Activated CD4-positive, alpha-beta T cell treated with anti-CD3 and anti-CD28 coated beads, Interleukin-2, amount 10 ng/mL, durations not matched to agents 24 days and 14 days (primary cell): ENCODE measurements around the gene TOMM40. TPM values are rescaled to one million over a fixed set of nuclear protein-coding genes. Genes with fewer than 3 reads are reported as not detected.

Source experiments
- DNase-seq: peaks from one replicate; pipeline ENCODE4 v3.0.0; 2022
- H3K27ac Mint-ChIP-seq: one replicate; pipeline ENCODE4 v1.8.0; 2022; ENCODE audit warnings: mild to moderate bottlenecking, mixed read lengths
- H3K27me3 Mint-ChIP-seq: one replicate; pipeline ENCODE4 v1.8.0; 2022; ENCODE audit warnings: mixed read lengths
- H3K36me3 Mint-ChIP-seq: one replicate; pipeline ENCODE4 v1.8.0; 2022; ENCODE audit warnings: low read depth, mild to moderate bottlenecking, mixed read lengths
- H3K4me1 Mint-ChIP-seq: one replicate; pipeline ENCODE4 v1.8.0; 2021; ENCODE audit warnings: mixed read lengths
- H3K4me3 Mint-ChIP-seq: one replicate; pipeline ENCODE4 v1.8.0; 2022; ENCODE audit warnings: mild to moderate bottlenecking, moderate library complexity, mixed read lengths
- H3K9me3 Mint-ChIP-seq: one replicate; pipeline ENCODE4 v1.8.0; 2021; ENCODE audit warnings: mixed read lengths
- intact Hi-C: fragments of 100-400 bp; cut with micrococcal nuclease; formaldehyde crosslinking; loops from one replicate; pipeline ENCODE4 v1.15.1; 2023
- total RNA-seq: library from RNA; stranded (reverse); gene quantifications from 2 replicates; pipeline ENCODE4 v1.2.3, GENCODE V29; 2022

TOMM40 gene
- 208 and 213 TPM in 2 replicates for total RNA-seq

- Mint-ChIP-seq H3K36me3 (peaks cover 46% of the 10 kb centered on the region), H3K27me3 (no peaks in the 10 kb centered on the region), H3K4me1 (peaks cover 25% of the 10 kb centered on the region), H3K27ac (peak within 1 kb of the TSS; percentile 97), H3K4me3 (peak within 1 kb of the TSS; percentile 94), H3K9me3 (peaks cover 4% of the 10 kb centered on the region)
- DNase-seq: no peak
- intact Hi-C loops: loop anchor here (2.0 kb wide), 3 partner anchors 46 to 148 kb away; partner anchors contain the start of gene CLASRP
Observed at GRCh38 chr19:44891016-44891882, at the start of gene TOMM40. TSS of gene TOMM40 (plus strand) at chr19:44891254. CDS start at chr19:44891416, 162 bp downstream.

GRCh38 chr19:44845286-44845611, 45.8 kb upstream of the TOMM40 start:
- no peak for DNase-seq
- Mint-ChIP-seq H3K4me1 (peaks cover 19% of the 10 kb centered on the region), H3K27ac (peak overlapping the region; percentile 85), H3K9me3 (no peaks in the 10 kb centered on the region), H3K27me3 (peaks cover 42% of the 10 kb centered on the region), H3K36me3 (no peaks in the 10 kb centered on the region), H3K4me3 (peak overlapping the region; percentile 90)
- intact Hi-C loops: loop anchor here (1.0 to 10.0 kb wide), 4 partner anchors 45 to 190 kb away; partner anchors contain the start of gene TOMM40

- peak within 1 kb of the TSS; percentile 90 for H3K4me3 Mint-ChIP-seq
- H3K27ac Mint-ChIP-seq: peak within 1 kb of the TSS; percentile 85
- H3K9me3 Mint-ChIP-seq: no peaks in the 10 kb centered on the region
- intact Hi-C loops: loop anchor here (1.0 to 10.0 kb wide), 4 partner anchors 45 to 191 kb away; partner anchors contain the start of gene TOMM40
- DNase-seq: peak; percentile 93
- peaks cover 19% of the 10 kb centered on the region for H3K4me1 Mint-ChIP-seq
- H3K36me3 Mint-ChIP-seq: no peaks in the 10 kb centered on the region
- peaks cover 44% of the 10 kb centered on the region for H3K27me3 Mint-ChIP-seq
Observed at GRCh38 chr19:44845612-44846454, 45.2 kb upstream of the TOMM40 start, which contains the start of gene NECTIN2. TSS of gene NECTIN2 (plus strand) at chr19:44846297. CDS start at chr19:44846526, 229 bp downstream.

- intact Hi-C loops: loop anchor here (10.0 kb wide), 1 partner anchor 192 kb away; no protein-coding TSS in a partner anchor
- peak overlapping the region; percentile 90 for H3K4me3 Mint-ChIP-seq
- DNase-seq: no peak
- no peaks in the 10 kb centered on the region for H3K9me3 Mint-ChIP-seq
- peak overlapping the region; percentile 34 for H3K27ac Mint-ChIP-seq
- no peaks in the 10 kb centered on the region for H3K36me3 Mint-ChIP-seq
- H3K27me3 Mint-ChIP-seq: peaks cover 47% of the 10 kb centered on the region
- peaks cover 17% of the 10 kb centered on the region for H3K4me1 Mint-ChIP-seq
Observed at GRCh38 chr19:44846455-44847143, 44.5 kb upstream of the TOMM40 start.

- DNase-seq: peak; percentile 65
- no peaks in the 10 kb centered on the region for H3K36me3 Mint-ChIP-seq
- H3K4me1 Mint-ChIP-seq: peaks cover 17% of the 10 kb centered on the region
- no peaks in the 10 kb centered on the region for H3K9me3 Mint-ChIP-seq
- H3K27ac Mint-ChIP-seq: peak overlapping the region; percentile 20
- intact Hi-C loops: loop anchor here (10.0 kb wide), 1 partner anchor 193 kb away; no protein-coding TSS in a partner anchor
- peaks cover 51% of the 10 kb centered on the region for H3K27me3 Mint-ChIP-seq
- peak overlapping the region; percentile 82 for H3K4me3 Mint-ChIP-seq
Observed at GRCh38 chr19:44847144-44848035, 43.7 kb upstream of the TOMM40 start.

- peaks cover 17% of the 10 kb centered on the region for H3K4me1 Mint-ChIP-seq
- H3K27ac Mint-ChIP-seq: no peak overlapping the region
- no peaks in the 10 kb centered on the region for H3K9me3 Mint-ChIP-seq
- peaks cover 51% of the 10 kb centered on the region for H3K27me3 Mint-ChIP-seq
- peak; percentile 65 for DNase-seq
- no peak overlapping the region for H3K4me3 Mint-ChIP-seq
- intact Hi-C loops: loop anchor here (10.0 kb wide), 1 partner anchor 193 kb away; no protein-coding TSS in a partner anchor
- no peaks in the 10 kb centered on the region for H3K36me3 Mint-ChIP-seq
Observed at GRCh38 chr19:44848036-44848811, 42.8 kb upstream of the TOMM40 start.

- H3K27ac Mint-ChIP-seq: no peak overlapping the region
- no peak for DNase-seq
- H3K36me3 Mint-ChIP-seq: no peaks in the 10 kb centered on the region
- intact Hi-C loops: loop anchor here (10.0 kb wide), 1 partner anchor 194 kb away; no protein-coding TSS in a partner anchor
- no peaks in the 10 kb centered on the region for H3K9me3 Mint-ChIP-seq
- no peak overlapping the region for H3K4me3 Mint-ChIP-seq
- H3K4me1 Mint-ChIP-seq: peaks cover 17% of the 10 kb centered on the region
- peaks cover 53% of the 10 kb centered on the region for H3K27me3 Mint-ChIP-seq
Observed at GRCh38 chr19:44848812-44849447, 42.1 kb upstream of the TOMM40 start.

GRCh38 chr19:44850641-44851109, 40.4 kb upstream of the TOMM40 start:
- H3K27ac Mint-ChIP-seq: no peak overlapping the region
- no peaks in the 10 kb centered on the region for H3K36me3 Mint-ChIP-seq
- H3K27me3 Mint-ChIP-seq: peaks cover 46% of the 10 kb centered on the region
- peaks cover 9% of the 10 kb centered on the region for H3K4me1 Mint-ChIP-seq
- H3K4me3 Mint-ChIP-seq: no peak overlapping the region
- H3K9me3 Mint-ChIP-seq: no peaks in the 10 kb centered on the region
- intact Hi-C loops: no loop called here
- no peak for DNase-seq

GRCh38 chr19:44851427-44851826, 39.6 kb upstream of the TOMM40 start:
- DNase-seq: no peak
- H3K4me1 Mint-ChIP-seq: peaks cover 12% of the 10 kb centered on the region
- no peak overlapping the region for H3K4me3 Mint-ChIP-seq
- H3K36me3 Mint-ChIP-seq: no peaks in the 10 kb centered on the region
- no peaks in the 10 kb centered on the region for H3K9me3 Mint-ChIP-seq
- intact Hi-C loops: no loop called here
- peaks cover 45% of the 10 kb centered on the region for H3K27me3 Mint-ChIP-seq
- H3K27ac Mint-ChIP-seq: no peak overlapping the region

- Mint-ChIP-seq H3K9me3 (no peaks in the 10 kb centered on the region), H3K27me3 (peaks cover 12% of the 10 kb centered on the region), H3K4me3 (no peak overlapping the region), H3K4me1 (peaks cover 4% of the 10 kb centered on the region), H3K27ac (no peak overlapping the region), H3K36me3 (no peaks in the 10 kb centered on the region)
- no peak for DNase-seq
- intact Hi-C loops: no loop called here
Observed at GRCh38 chr19:44855606-44856005, 35.4 kb upstream of the TOMM40 start.

- peaks cover 4% of the 10 kb centered on the region for H3K4me1 Mint-ChIP-seq
- no peaks in the 10 kb centered on the region for H3K36me3 Mint-ChIP-seq
- no peak for DNase-seq
- peaks cover 9% of the 10 kb centered on the region for H3K27me3 Mint-ChIP-seq
- H3K27ac Mint-ChIP-seq: no peak overlapping the region
- intact Hi-C loops: no loop called here
- H3K9me3 Mint-ChIP-seq: no peaks in the 10 kb centered on the region
- H3K4me3 Mint-ChIP-seq: no peak overlapping the region
Observed at GRCh38 chr19:44856421-44857083, 34.5 kb upstream of the TOMM40 start.
